ENCODE results near the gene HOXB3.

DNA sequence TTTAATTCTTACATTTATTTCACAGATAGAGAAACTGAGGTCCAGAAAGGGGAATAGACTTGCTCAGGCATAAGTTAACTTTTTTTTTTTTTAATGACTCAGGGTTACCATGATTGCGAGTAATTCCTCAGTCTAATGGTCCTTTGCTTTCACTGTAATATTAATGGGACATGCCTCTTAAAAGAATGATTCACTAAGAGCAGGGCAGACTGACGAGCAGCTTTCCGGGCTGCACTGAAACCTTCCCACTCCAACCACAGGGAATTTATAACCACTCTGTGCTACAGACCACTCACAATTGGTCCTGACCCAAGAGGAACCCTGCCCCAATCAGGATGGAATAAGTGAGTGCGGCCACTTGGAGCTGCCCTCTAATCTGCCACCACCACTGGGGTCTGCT, 50.9 kb downstream of the HOXB3 start:
- TF ChIP-seq, protein P1, sequence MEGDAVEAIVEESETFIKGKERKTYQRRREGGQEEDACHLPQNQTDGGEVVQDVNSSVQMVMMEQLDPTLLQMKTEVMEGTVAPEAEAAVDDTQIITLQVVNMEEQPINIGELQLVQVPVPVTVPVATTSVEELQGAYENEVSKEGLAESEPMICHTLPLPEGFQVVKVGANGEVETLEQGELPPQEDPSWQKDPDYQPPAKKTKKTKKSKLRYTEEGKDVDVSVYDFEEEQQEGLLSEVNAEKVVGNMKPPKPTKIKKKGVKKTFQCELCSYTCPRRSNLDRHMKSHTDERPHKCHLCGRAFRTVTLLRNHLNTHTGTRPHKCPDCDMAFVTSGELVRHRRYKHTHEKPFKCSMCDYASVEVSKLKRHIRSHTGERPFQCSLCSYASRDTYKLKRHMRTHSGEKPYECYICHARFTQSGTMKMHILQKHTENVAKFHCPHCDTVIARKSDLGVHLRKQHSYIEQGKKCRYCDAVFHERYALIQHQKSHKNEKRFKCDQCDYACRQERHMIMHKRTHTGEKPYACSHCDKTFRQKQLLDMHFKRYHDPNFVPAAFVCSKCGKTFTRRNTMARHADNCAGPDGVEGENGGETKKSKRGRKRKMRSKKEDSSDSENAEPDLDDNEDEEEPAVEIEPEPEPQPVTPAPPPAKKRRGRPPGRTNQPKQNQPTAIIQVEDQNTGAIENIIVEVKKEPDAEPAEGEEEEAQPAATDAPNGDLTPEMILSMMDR (IDR thresholded peaks at IDR 0.05), result no peak
- no peak for TF ChIP-seq POLR2A (IDR thresholded peaks at IDR 0.05)
